RWPE2 (cell line): ENCODE measurements around the gene MAP2K5.

Experiments
- ATAC-seq: fragments of 200-7000 bp; cut with Tn5 transposase; 3 replicates; pipeline ENCODE4 v1.9.1; 2021; ENCODE audit warnings: low read depth
- DNase-seq: peaks from one replicate; pipeline ENCODE4 v3.0.0-alpha.2; 2020; ENCODE audit warnings: low spot score
- H3K27ac ChIP-seq: fragments of 450-650 bp; 2 replicates; pipeline ENCODE4 v1.5.1; 2017; ENCODE audit warnings: mild to moderate bottlenecking; ENCODE audit not compliant: poor library complexity, severe bottlenecking
- H3K27me3 ChIP-seq: fragments of 250-450 bp; sonication (Bioruptor Pico); 2 replicates; pipeline ENCODE4 v1.5.1; 2021; ENCODE audit warnings: mild to moderate bottlenecking, moderate library complexity; ENCODE audit not compliant: insufficient read depth, poor library complexity, severe bottlenecking
- H3K36me3 ChIP-seq: fragments of 250-450 bp; sonication (Bioruptor Pico); 2 replicates; pipeline ENCODE4 v1.5.1; 2020; ENCODE audit warnings: low read depth, mild to moderate bottlenecking, moderate library complexity
- H3K4me1 ChIP-seq: fragments of 250-450 bp; sonication (Bioruptor Pico); 2 replicates; pipeline ENCODE4 v1.5.1; 2021; ENCODE audit warnings: mild to moderate bottlenecking, moderate library complexity; ENCODE audit not compliant: insufficient read depth, poor library complexity, severe bottlenecking
- H3K4me3 ChIP-seq: fragments of 250-450 bp; sonication (Bioruptor Pico); 2 replicates; pipeline ENCODE4 v1.5.1; 2021; ENCODE audit warnings: mild to moderate bottlenecking, moderate library complexity; ENCODE audit not compliant: severe bottlenecking
- H3K9me3 ChIP-seq: fragments of 250-450 bp; sonication (Bioruptor Pico); 2 replicates; pipeline ENCODE4 v1.5.1; 2021; ENCODE audit warnings: mild to moderate bottlenecking, moderate library complexity; ENCODE audit not compliant: severe bottlenecking
- TF ChIP-seq, protein P1 (sequence below): fragments of 450-650 bp; IDR thresholded peaks from one replicate; pipeline ENCODE4 v1.5.1; 2017; ENCODE audit warnings: mild to moderate bottlenecking, moderate library complexity; ENCODE audit not compliant: poor library complexity, severe bottlenecking

Gene MAP2K5

DNA sequence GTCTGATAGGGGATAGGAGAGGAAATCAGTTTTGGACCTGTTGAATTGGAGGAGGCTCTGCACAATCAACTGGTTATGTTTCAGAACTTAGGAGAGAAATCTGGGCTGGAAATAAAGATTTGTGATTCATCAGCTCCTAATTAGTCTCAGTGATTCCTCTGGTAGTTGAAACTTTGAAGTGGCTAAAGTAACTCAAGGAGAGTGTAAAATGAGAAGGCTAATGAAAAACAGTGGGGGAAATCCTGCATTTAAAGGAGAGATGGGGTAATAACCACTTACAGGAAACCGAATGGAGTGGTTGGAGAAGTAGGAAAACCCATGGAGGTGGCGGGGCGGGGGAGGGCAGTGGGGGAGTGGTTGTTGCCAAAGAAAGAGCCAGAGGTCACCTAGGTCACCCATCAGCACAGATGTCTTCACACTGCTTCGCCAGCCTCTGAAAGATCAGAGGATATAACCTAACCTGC, 32.6 kb downstream of the MAP2K5 start:
- H3K27me3 ChIP-seq, result no peaks in the 10 kb centered on the region
- H3K9me3 ChIP-seq, result no peaks in the 10 kb centered on the region
- H3K27ac ChIP-seq, result no peak overlapping the region
- no peak for DNase-seq
- H3K4me1 ChIP-seq, result no peaks in the 10 kb centered on the region
- TF ChIP-seq, protein P1, sequence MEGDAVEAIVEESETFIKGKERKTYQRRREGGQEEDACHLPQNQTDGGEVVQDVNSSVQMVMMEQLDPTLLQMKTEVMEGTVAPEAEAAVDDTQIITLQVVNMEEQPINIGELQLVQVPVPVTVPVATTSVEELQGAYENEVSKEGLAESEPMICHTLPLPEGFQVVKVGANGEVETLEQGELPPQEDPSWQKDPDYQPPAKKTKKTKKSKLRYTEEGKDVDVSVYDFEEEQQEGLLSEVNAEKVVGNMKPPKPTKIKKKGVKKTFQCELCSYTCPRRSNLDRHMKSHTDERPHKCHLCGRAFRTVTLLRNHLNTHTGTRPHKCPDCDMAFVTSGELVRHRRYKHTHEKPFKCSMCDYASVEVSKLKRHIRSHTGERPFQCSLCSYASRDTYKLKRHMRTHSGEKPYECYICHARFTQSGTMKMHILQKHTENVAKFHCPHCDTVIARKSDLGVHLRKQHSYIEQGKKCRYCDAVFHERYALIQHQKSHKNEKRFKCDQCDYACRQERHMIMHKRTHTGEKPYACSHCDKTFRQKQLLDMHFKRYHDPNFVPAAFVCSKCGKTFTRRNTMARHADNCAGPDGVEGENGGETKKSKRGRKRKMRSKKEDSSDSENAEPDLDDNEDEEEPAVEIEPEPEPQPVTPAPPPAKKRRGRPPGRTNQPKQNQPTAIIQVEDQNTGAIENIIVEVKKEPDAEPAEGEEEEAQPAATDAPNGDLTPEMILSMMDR, result no peak
- ATAC-seq, result no peak
- 0 out of 2 replicates have a peak, but pooled peaks cover 6% of the 10 kb centered on the region for H3K36me3 ChIP-seq
- no peak overlapping the region for H3K4me3 ChIP-seq

GRCh38 chr15:67578020-67578600, 35.6 kb downstream of the MAP2K5 start:
- ATAC-seq, result no peak
- TF ChIP-seq, protein P1, result no peak
- no peak for DNase-seq
- Histone ChIP-seq H3K27me3 (no peaks in the 10 kb centered on the region), H3K9me3 (no peaks in the 10 kb centered on the region), H3K4me3 (no peak overlapping the region), H3K27ac (no peak overlapping the region), H3K36me3 (peaks cover 9% of the 10 kb centered on the region), H3K4me1 (no peaks in the 10 kb centered on the region)

GRCh38 chr15:67579164-67579563, 36.7 kb downstream of the MAP2K5 start:
- no peak overlapping the region for H3K4me3 ChIP-seq
- no peak overlapping the region for H3K27ac ChIP-seq
- peaks cover 9% of the 10 kb centered on the region for H3K36me3 ChIP-seq
- no peaks in the 10 kb centered on the region for H3K9me3 ChIP-seq
- TF ChIP-seq, protein P1, result no peak
- H3K27me3 ChIP-seq, result no peaks in the 10 kb centered on the region
- DNase-seq (no peak), ATAC-seq (no peak)
- H3K4me1 ChIP-seq, result no peaks in the 10 kb centered on the region

- H3K9me3 ChIP-seq, result no peaks in the 10 kb centered on the region
- no peak overlapping the region for H3K4me3 ChIP-seq
- DNase-seq (no peak), ATAC-seq (no peak)
- TF ChIP-seq, protein P1, result no peak
- no peaks in the 10 kb centered on the region for H3K27me3 ChIP-seq
- peaks cover 9% of the 10 kb centered on the region for H3K36me3 ChIP-seq
- no peaks in the 10 kb centered on the region for H3K4me1 ChIP-seq
- H3K27ac ChIP-seq, result no peak overlapping the region
Measured at GRCh38 chr15:67579967-67580366, 37.5 kb downstream of the MAP2K5 start.

DNA sequence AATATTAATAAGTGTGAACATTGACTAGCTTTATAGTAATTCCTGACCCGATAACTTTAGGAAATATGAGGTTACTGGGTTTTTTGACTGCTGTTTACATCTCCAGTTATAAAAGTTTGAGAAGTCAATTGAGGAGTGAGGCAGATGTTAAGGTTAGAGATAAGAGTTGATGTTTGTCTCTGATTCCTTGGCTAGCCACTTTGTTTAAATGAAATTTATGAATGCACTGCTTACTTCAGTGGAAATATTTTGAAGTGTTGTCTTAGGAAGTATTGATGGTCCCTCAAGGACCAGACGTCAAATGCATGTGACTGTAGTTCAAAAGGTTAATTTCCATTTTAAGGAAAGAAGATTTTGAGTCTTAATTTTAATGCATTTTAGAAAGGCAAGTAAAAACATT, 41.7 kb downstream of the MAP2K5 start:
- TF ChIP-seq, protein P1, result no peak
- Histone ChIP-seq H3K27me3 (no peaks in the 10 kb centered on the region), H3K9me3 (no peaks in the 10 kb centered on the region), H3K27ac (no peak overlapping the region), H3K36me3 (peaks cover 24% of the 10 kb centered on the region), H3K4me3 (no peak overlapping the region), H3K4me1 (no peaks in the 10 kb centered on the region)
- DNase-seq (no peak), ATAC-seq (no peak)
